Right forelimb (tissue), 1 donor: ENCODE measurements around the gene LPP.
"Not testable (repeated sequence)": the region's sequence is repeated elsewhere in the genome, so short reads cannot be mapped to it uniquely, and the experiment has no call there.

Experiments
- DNase-seq: peaks from one replicate; pipeline ENCODE4 v3.0.0-alpha.2; 2018

Gene LPP

GRCh38 chr3:188407158-188407880 is 253.4 kb downstream of the LPP start:
- DNase-seq, result no peak

- no peak for DNase-seq
Measured at GRCh38 chr3:188408831-188409230, 254.9 kb downstream of the LPP start.

DNA sequence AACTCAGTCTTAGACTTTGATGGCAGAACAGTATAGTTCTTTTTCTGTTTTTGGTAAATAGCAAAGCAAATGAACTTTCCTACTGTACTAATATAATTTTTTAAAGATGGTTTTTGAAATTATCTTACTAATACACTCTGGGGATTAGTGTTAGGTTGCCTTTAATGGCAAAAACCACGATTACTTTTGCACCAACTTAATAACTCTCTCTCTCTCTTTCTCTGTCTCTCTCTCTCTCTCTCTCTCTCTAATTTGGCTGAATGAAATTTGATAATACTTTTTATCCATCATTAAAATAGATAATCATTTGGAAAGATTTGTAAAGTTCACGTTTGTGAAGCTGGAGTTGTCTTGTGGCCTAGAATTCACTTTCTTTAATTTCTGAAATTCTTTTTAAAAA is 257.8 kb downstream of the LPP start:
- DNase-seq, result no peak

- no peak for DNase-seq
Measured at GRCh38 chr3:188415196-188415595, 261.2 kb downstream of the LPP start.

DNA sequence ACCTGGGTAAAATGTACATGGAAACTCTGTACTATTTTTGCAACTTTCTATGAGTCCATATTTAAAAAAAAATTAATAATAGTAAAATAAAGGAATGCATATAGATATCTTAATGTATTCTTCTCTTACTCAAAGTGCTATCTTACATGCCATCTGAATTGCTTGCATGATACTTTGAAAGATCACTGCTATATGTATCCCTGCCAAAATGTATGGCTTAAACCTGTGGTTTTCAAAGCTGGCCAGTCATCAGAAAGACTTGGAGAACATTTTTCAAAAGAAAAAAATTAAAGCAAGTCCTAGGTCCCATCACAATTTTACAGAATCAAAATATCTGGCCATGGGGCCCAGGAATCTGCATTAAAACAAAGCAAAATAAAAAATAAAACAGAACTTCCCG is 262.1 kb downstream of the LPP start:
- no peak for DNase-seq

DNA sequence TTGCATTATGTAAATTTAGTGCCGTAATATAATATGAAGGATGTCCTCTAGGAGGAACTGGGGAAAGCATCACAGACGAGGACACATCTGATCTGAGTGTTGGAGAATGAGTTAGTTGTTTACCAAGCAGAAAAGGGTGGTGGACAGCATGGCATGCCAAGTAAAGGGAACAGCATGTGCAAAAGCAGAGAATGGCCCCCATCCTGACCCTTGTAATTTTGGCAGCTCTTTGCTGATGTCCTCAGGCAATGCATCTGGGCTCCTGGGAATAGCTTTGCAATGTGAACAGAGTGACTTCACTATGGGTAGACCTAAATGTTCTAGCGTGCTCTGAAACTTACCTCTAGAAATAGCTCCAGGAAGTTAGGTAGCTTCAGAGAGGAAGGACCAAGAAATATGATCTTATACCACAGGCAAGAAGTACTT is 263.3 kb downstream of the LPP start:
- no peak for DNase-seq

- DNase-seq, result no peak
Measured at GRCh38 chr3:188417766-188418165, 263.8 kb downstream of the LPP start.

GRCh38 chr3:188421151-188421821 is 267.3 kb downstream of the LPP start:
- DNase-seq, result no peak

GRCh38 chr3:188421836-188422540 is 268.0 kb downstream of the LPP start:
- DNase-seq, result no peak

- DNase-seq, result not testable (repeated sequence)
Measured at GRCh38 chr3:188427981-188428380, 274.0 kb downstream of the LPP start.

- DNase-seq, result no peak
Measured at GRCh38 chr3:188431040-188431439, 277.1 kb downstream of the LPP start.

- DNase-seq, result no peak
Measured at GRCh38 chr3:188431553-188431952, 277.6 kb downstream of the LPP start.

GRCh38 chr3:188432802-188433520 is 279.0 kb downstream of the LPP start:
- no peak for DNase-seq

- DNase-seq, result no peak
Measured at GRCh38 chr3:188433521-188434150, 279.7 kb downstream of the LPP start.

- DNase-seq, result no peak
Measured at GRCh38 chr3:188434594-188434993, 280.6 kb downstream of the LPP start.

DNA sequence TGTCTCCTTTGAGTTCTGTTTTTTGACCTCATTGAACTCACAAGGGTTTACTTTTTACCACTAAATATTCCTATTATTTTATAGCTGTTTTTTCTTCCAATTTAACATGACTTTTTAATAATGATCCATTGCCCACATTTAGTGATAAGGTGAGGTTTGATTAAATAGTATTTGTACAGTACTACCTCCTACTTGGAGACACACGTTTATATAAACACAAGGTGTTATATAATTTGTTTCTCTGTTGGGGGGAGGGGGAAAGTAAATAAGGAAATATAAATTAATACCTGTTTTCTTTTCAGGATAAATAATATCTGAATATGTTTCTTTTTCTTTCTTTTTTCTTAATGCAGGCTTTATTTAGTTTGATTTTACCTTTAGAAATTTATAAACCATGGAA is 281.3 kb downstream of the LPP start:
- no peak for DNase-seq

- no peak for DNase-seq
Measured at GRCh38 chr3:188437926-188438325, 284.0 kb downstream of the LPP start.

GRCh38 chr3:188439080-188439479 is 285.1 kb downstream of the LPP start:
- no peak for DNase-seq

DNA sequence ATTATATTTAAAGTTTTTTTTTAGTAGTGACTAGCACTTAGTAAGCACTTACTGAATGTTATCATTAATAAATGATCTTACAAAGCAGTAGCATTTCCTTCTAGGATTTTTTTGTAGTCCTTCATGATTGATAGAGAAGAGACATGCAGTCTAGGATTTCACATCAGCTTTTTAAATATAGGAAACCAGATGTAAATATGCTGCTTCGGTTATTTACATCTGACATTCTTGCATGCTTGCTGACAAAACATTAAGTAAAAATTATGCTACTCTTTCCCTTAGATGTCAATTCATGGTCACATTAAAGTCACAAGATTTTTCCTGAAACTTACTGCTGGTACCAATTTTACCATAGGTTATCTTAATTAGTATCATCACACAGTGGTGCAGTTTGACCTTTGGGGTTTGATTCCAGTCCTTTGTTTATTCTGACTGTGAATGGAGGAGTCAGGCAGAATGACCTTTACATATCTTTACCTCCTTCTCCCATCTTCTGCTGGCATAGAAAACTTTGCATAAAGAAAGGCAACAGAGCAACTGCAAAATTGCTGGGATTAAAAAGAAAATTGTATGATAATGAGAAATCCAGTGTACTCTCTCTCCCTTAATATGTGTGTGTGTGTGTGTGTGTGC is 286.5 kb downstream of the LPP start:
- no peak for DNase-seq

DNA sequence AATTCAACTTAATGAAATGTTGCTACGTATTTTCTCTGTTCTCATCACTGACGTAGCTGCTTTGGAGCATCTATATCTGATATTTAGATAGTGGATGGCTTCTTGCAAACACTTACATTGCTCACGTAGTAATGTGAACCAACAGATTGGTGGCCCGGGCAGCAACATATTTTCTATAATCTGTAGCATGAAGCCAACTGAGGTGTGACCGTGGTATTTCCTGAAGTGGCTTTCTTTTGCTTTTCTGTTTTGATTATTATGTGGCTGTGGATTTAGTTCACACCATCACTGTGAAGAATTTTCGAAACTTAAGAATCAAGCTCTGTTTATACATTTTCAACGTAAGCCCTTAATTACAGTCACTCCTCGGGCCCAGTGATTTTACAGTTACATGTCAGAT is 288.5 kb downstream of the LPP start:
- no peak for DNase-seq

DNA sequence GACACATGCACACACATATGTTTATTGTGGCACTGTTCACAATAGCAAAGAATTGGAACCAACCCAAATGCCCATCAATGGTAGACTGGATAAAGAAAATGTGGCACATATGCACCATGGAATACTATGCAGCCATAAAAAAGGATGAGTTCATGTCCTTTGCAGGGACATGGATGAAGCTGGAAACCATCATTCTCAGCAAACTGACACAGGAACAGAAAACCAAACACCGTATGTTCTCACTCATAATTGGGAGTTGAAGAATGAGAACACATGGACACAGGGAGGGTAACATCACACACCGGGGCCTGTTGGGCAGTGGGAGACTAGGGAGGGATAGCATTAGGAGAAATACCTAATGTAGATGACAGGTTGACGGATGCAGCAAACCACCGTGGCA is 291.2 kb downstream of the LPP start:
- DNase-seq, result not testable (repeated sequence)

GRCh38 chr3:188446014-188446413 is 292.1 kb downstream of the LPP start:
- DNase-seq, result no peak
